Loucy (cell line): ENCODE results near the gene RHOF.

Source experiments
- H2AFZ ChIP-seq: fragments of 200-600 bp; sonication (generic); 2 replicates; pipeline ENCODE4 v1.6.0; 2016; ENCODE audit warnings: antibody characterized with exemption, mild to moderate bottlenecking, low read length, moderate library complexity
- H3F3A ChIP-seq: fragments of 200-600 bp; 2 replicates; pipeline ENCODE4 v1.6.0; 2016; ENCODE audit warnings: antibody characterized with exemption, low read depth, mild to moderate bottlenecking
- H3K27me3 ChIP-seq: fragments of 200-600 bp; sonication (generic); 2 replicates; pipeline ENCODE4 v1.6.1; 2014; ENCODE audit warnings: low read length, mild to moderate bottlenecking; ENCODE audit not compliant: insufficient read depth, poor library complexity, severe bottlenecking
- H3K36me3 ChIP-seq: fragments of 200-600 bp; sonication (generic); 2 replicates; pipeline ENCODE4 v1.6.1; 2016; ENCODE audit warnings: low read length; ENCODE audit not compliant: insufficient read depth
- H3K4me1 ChIP-seq: fragments of 200-600 bp; sonication (generic); 2 replicates; pipeline ENCODE4 v1.5.1; 2014; ENCODE audit warnings: low read length, mild to moderate bottlenecking; ENCODE audit not compliant: insufficient read depth, poor library complexity, severe bottlenecking
- H3K4me2 ChIP-seq: fragments of 200-600 bp; sonication (generic); 2 replicates; pipeline ENCODE4 v1.6.0; 2014; ENCODE audit warnings: antibody characterized with exemption, low read length, low read depth, mild to moderate bottlenecking; ENCODE audit not compliant: poor library complexity, severe bottlenecking
- H3K4me3 ChIP-seq: fragments of 200-600 bp; sonication (generic); 2 replicates; pipeline ENCODE4 v1.5.1; 2014; ENCODE audit warnings: low read length, mild to moderate bottlenecking, mixed read lengths; ENCODE audit not compliant: poor library complexity, severe bottlenecking
- H3K79me2 ChIP-seq: fragments of 200-600 bp; sonication (generic); 2 replicates; pipeline ENCODE4 v1.6.1; 2014; ENCODE audit warnings: low read length; ENCODE audit not compliant: insufficient read depth
- H3K9ac ChIP-seq: fragments of 200-600 bp; sonication (generic); 2 replicates; pipeline ENCODE4 v1.6.0; 2014; ENCODE audit warnings: mild to moderate bottlenecking, low read depth, low read length, moderate library complexity; ENCODE audit not compliant: poor library complexity, severe bottlenecking
- H3K9me2 ChIP-seq: fragments of 200-600 bp; sonication (generic); replicated peaks from 2 replicates; pipeline ENCODE4 v1.6.1; 2016; ENCODE audit warnings: low read depth, low read length, mixed read lengths
- H3K9me3 ChIP-seq: fragments of 200-600 bp; sonication (generic); 2 replicates; pipeline ENCODE4 v1.6.1; 2014; ENCODE audit warnings: mild to moderate bottlenecking, antibody characterized with exemption, low read length, low read depth; ENCODE audit not compliant: insufficient read depth
- H4K20me1 ChIP-seq: fragments of 200-600 bp; sonication (generic); 2 replicates; pipeline ENCODE4 v1.6.0; 2014; ENCODE audit warnings: antibody characterized with exemption, low read length, mild to moderate bottlenecking; ENCODE audit not compliant: insufficient read depth, poor library complexity, severe bottlenecking
- CTCF ChIP-seq: fragments of 200-600 bp; sonication (generic); conservative IDR thresholded peaks from 2 replicates; pipeline ENCODE4 v1.5.1; 2014; ENCODE audit warnings: mild to moderate bottlenecking, antibody characterized with exemption, low read length
- EZH2phosphoT487 ChIP-seq: fragments of 200-600 bp; IDR thresholded peaks from 2 replicates; pipeline ENCODE4 v1.6.1; 2018; ENCODE audit warnings: antibody characterized with exemption, mild to moderate bottlenecking, moderate library complexity, borderline replicate concordance

The RHOF gene

GRCh38 chr12:121823101-121823726 is 29.7 kb upstream of the RHOF start:
- Histone ChIP-seq H3K9ac (no peak overlapping the region), H3K79me2 (no peaks in the 10 kb centered on the region), H3K4me3 (no peak overlapping the region), H4K20me1 (no peaks in the 10 kb centered on the region), H3K4me2 (no peak overlapping the region), H3K4me1 (no peaks in the 10 kb centered on the region), H3K9me2 (no peaks in the 10 kb centered on the region), H3F3A (no peaks in the 10 kb centered on the region), H2AFZ (no peak overlapping the region), H3K27me3 (no peaks in the 10 kb centered on the region), H3K9me3 (no peaks in the 10 kb centered on the region), H3K36me3 (peaks cover 37% of the 10 kb centered on the region; the same call in 1 of the 2 replicates)
- TF ChIP-seq CTCF (no peak), EZH2phosphoT487 (no peak)

- Histone ChIP-seq H3K36me3 (peaks cover 36% of the 10 kb centered on the region; the same call in 1 of the 2 replicates), H3K4me3 (no peak overlapping the region), H4K20me1 (no peaks in the 10 kb centered on the region), H3F3A (no peaks in the 10 kb centered on the region), H3K9me2 (no peaks in the 10 kb centered on the region), H3K9me3 (no peaks in the 10 kb centered on the region), H3K27me3 (no peaks in the 10 kb centered on the region), H3K79me2 (no peaks in the 10 kb centered on the region), H2AFZ (no peak overlapping the region), H3K4me1 (no peaks in the 10 kb centered on the region), H3K4me2 (no peak overlapping the region), H3K9ac (no peak overlapping the region)
- no peak for TF ChIP-seq EZH2phosphoT487
- TF ChIP-seq CTCF = no peak
Measured at GRCh38 chr12:121822393-121823100, 29.1 kb upstream of the RHOF start.

DNA sequence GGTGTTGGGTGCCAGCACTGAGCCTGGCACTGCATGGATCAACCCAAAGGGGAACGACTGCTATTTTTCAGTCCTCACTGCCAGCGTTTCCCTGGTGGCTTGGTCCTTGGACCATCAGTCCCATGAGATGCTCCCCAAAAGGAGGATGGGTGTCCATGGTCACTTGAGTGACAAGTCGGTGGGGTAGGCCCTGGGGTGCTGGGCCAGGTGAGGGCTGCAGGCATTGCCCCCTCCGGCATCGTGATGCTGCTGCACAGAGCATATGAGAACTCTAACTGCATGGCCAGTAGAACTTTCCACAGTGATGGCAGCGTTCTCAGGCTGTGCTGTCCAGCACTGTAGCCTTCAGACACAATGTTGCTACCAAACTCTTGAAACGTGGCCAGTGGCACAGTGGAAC is 26.6 kb upstream of the RHOF start:
- Histone ChIP-seq H3K9ac (no peak overlapping the region), H3K9me2 (no peaks in the 10 kb centered on the region), H2AFZ (no peak overlapping the region), H3F3A (no peaks in the 10 kb centered on the region), H3K9me3 (no peaks in the 10 kb centered on the region), H3K79me2 (0 out of 2 replicates have a peak, but pooled peaks cover 1% of the 10 kb centered on the region), H3K27me3 (no peaks in the 10 kb centered on the region), H3K4me2 (no peak overlapping the region), H3K4me1 (no peaks in the 10 kb centered on the region), H3K4me3 (no peak overlapping the region), H4K20me1 (no peaks in the 10 kb centered on the region), H3K36me3 (peaks cover 51% of the 10 kb centered on the region; the same call in 1 of the 2 replicates)
- TF ChIP-seq EZH2phosphoT487 (no peak), CTCF (no peak)
